NCI-H748 treated with DMSO at 0.1 percent for 48 hours (cell line): ENCODE results near the gene FOXO3.

Experiments used
- DNase-seq: peaks from one replicate; lab custom pipeline; 2025; lab: John Stamatoyannopoulos, UW

Gene FOXO3

GRCh38 chr6:108576709-108577108 lies 16.0 kb downstream of the FOXO3 start:
- no peak for DNase-seq

GRCh38 chr6:108578166-108578565 lies 17.4 kb downstream of the FOXO3 start:
- DNase-seq, result no peak

DNA sequence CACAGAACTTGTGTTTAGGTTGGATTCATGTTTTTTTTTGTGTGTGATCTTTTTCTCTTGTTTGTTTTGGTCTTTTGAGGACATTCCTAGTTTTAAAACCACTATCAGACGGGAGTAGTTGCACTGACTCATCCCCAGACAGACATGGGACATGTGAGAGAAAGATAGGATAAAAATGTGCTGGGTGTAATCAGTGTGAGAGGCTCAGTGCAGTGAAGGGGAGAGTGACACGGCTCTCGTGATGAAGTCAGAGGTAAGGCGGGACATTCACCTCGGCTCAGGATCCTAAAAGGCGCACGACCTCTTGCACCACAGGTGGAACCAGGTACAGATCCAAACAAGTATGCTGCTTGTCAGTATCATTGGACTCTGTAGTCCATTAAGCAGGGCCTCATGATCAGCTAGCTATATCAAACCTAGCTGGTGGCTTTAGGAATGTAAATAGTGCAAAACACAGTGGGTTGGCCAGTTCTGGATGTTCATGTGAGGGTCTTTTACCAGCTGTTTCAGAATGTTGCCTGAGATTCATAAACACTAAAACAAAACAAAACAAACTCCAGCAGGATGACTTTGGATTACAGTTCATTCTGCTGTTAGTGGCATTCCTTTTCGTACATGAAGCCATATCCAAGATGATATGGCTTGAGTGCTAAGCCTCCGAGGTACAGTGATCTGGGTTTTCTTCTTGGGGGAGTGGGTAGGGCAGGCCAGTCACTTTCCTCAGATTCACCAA lies 18.0 kb downstream of the FOXO3 start:
- DNase-seq, result no peak

- DNase-seq, result no peak
Observed at GRCh38 chr6:108579328-108579721, 18.6 kb downstream of the FOXO3 start.

DNA sequence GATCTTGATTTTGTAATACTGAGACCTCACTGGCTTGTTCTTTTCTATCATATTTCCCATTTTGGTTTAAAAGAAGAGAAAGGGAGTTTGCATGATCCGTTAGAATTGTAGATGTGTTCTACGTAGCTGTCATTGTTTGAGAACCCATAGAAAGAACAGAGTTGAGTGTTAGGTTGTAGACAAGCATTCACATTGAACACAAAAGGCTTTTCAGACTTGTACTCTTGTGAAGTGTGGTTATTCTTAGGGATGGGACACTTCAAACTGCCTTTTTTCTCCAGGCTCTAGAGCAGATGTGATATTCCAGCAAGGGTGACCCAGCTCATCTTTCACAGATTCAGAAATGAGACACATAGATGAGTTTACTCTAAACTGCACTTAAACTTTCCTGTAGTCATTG lies 19.9 kb downstream of the FOXO3 start:
- DNase-seq, result no peak

- peak; percentile 7 for DNase-seq
Observed at GRCh38 chr6:108581237-108581931, 20.7 kb downstream of the FOXO3 start.

DNA sequence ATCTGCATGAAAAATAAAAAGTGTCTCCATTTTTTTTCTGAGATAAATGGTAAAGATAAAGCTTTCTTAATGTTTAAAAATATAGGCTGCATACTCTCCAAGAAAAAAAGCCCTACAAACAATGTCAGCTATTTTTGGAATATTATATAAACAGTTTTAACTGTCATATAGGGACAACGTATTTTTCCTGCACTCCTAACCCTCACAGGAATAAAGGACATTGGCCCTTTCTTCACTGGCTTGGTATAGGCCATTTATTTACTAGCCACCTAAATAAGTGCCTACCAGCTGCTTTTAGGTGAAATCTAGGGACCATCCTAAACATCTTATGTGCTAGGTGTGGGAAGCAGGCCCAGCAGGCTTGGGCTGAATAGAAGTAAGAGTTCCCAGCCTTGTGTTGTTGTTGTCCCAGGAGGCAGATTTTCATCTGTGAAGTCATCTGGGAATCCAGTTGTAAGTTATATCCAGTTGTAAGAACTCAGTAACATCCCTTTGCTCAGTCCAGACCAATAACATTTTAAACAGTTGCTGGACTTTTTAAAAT lies 21.3 kb downstream of the FOXO3 start:
- DNase-seq, result no peak

- DNase-seq, result no peak
Observed at GRCh38 chr6:108582618-108583017, 21.9 kb downstream of the FOXO3 start.

GRCh38 chr6:108584323-108584722 lies 23.6 kb downstream of the FOXO3 start:
- DNase-seq, result no peak

GRCh38 chr6:108585359-108585758 lies 24.6 kb downstream of the FOXO3 start:
- no peak for DNase-seq

GRCh38 chr6:108585921-108586536 lies 25.3 kb downstream of the FOXO3 start:
- DNase-seq, result no peak

- no peak for DNase-seq
Observed at GRCh38 chr6:108587258-108588059, 26.7 kb downstream of the FOXO3 start.

DNA sequence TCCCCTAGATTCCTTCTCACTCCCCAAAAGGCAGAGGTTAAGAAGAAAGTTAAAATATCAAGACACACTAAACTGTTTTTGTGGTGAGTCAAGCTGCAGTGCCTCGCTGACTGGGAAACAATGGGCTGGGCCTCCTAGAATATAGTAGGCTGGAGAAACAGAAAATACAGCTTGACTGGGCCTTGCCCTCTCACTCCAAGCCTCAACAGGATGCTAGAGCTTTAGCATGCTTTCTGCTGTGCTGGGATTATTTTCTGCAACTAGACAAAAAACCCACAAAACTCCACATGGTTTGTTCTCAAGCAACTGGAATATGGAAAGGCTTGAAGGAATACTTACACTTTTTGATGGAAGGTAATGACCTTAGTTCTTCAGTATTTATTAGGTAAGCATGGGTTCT lies 27.9 kb downstream of the FOXO3 start:
- no peak for DNase-seq

- no peak for DNase-seq
Observed at GRCh38 chr6:108589244-108589791, 28.6 kb downstream of the FOXO3 start.

GRCh38 chr6:108591040-108591816 lies 30.5 kb downstream of the FOXO3 start:
- no peak for DNase-seq

DNA sequence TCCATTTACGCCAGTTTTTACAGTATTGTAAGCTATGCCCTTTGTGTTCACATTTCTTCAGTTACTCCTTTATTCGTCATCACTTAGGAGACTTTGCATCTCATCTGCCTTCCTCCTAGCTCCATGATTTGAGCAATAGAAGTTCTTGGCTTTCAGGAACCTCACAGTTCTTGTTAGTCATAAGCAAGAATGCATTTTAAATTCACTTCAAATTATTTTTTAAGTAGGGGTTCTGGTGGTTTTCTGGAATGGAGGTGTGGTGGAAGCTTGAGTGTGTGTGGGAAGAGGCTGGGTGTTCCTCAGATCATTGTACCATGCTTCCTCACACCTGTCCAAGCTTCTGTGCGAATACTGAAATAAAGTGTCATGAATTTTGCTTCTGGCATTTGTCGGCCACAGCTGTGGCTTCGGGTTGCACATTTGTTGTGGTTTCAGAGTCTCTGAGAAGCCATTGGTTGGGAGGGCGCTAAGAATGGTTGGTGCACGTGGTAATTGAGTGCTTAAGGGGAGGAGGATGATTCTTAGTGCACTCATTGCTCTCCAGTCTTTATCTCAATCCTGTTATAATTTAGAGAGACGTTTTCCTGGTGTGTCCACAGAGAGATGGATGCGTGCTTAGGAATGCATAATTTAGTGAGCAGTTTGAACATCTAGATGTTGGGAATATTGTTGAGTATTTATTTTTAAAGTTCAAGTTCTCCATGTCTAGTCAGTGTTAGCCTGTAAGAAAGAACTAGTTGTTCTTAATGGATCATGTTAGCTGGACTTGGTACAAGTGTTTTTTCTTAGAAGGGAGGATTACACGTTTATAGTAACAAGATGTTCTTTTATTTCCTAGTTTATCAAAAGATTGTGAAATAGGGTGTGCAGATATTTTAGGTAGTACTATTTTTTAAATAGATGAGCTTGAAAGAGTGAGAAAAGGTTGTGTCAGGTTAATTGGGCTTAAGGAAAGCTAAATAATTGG lies 31.9 kb downstream of the FOXO3 start:
- no peak for DNase-seq

GRCh38 chr6:108594151-108594550 lies 33.4 kb downstream of the FOXO3 start:
- DNase-seq, result no peak

GRCh38 chr6:108594640-108595039 lies 33.9 kb downstream of the FOXO3 start:
- DNase-seq, result no peak

GRCh38 chr6:108596956-108597355 lies 36.2 kb downstream of the FOXO3 start:
- no peak for DNase-seq
